HG03064 (cell line): Measurements from ENCODE around the gene GRIA2.

Experiments used
- ATAC-seq: cut with Tn5 transposase; IDR thresholded peaks from one replicate; pipeline ENCODE4 v1.9.1; 2021; ENCODE audit warnings: low read depth; ENCODE audit not compliant: unreplicated experiment

Gene GRIA2

GRCh38 chr4:157358851-157359250 is 138.3 kb downstream of the GRIA2 start:
- no peak for ATAC-seq

GRCh38 chr4:157363360-157363759 is 142.8 kb downstream of the GRIA2 start:
- no peak for ATAC-seq

- no peak for ATAC-seq
These were observed 151.6 kb downstream of the GRIA2 start for GRCh38 chr4:157372154-157372553.

GRCh38 chr4:157372567-157372966 is 152.0 kb downstream of the GRIA2 start:
- ATAC-seq = no peak

- no peak for ATAC-seq
These were observed 169.2 kb downstream of the GRIA2 start for GRCh38 chr4:157389741-157390140.

- ATAC-seq = no peak
These were observed 184.5 kb downstream of the GRIA2 start for GRCh38 chr4:157405070-157405469.
